HepG2 (cell line): ENCODE measurements around the gene CA4. TPM values are rescaled to one million over a fixed set of nuclear protein-coding genes. Genes with fewer than 3 reads are reported as not detected.
"Not testable (repeated sequence)": the region's sequence is repeated elsewhere in the genome, so short reads cannot be mapped to it uniquely, and the experiment has no call there.

Experiments
- ATAC-seq: fragments of 200-7000 bp; cut with Tn5 transposase; 3 replicates; pipeline ENCODE4 v1.9.1; 2020; ENCODE audit warnings: mild to moderate bottlenecking, moderate library complexity
- BruUV-seq: library from RNA; stranded (reverse); fragments of 400-500 nt; replicated peaks from 2 replicates; lab custom pipeline; 2021; lab: Mats Ljungman, UMichigan
- CTCF ChIA-PET: fragments of 300-600 bp; formaldehyde crosslinking; extraction: SDS; loops from one replicate; lab custom pipeline; 2021; ENCODE audit warnings: low total read pairs, inconsistent platforms, low intra/inter-chr PET ratio; lab: Yijun Ruan, JAX
- POLR2A ChIA-PET: fragments of 350-600 bp; sonication (Branson Sonifier 250); formaldehyde crosslinking; loops from one replicate; lab custom pipeline; 2020; ENCODE audit warnings: antibody characterized with exemption, inconsistent platforms; lab: Yijun Ruan, JAX
- DNase-seq: peaks from one replicate; pipeline ENCODE4 v3.0.0-alpha.2; 2015; ENCODE audit warnings: low spot score
- FAIRE-seq: peaks from 3 replicates; lab custom pipeline; 2011; peaks lifted over from hg19 to GRCh38; lab: Jason Lieb, UNC
- H2AFZ ChIP-seq: one replicate; pipeline ENCODE4 v1.6.1; 2011; ENCODE audit warnings: low read length, inconsistent platforms
- H3K27ac ChIP-seq: fragments of 300-600 bp; 3 replicates; pipeline ENCODE4 v1.8.0; 2011; ENCODE audit warnings: mixed run types, mild to moderate bottlenecking, mixed read lengths, low read length, inconsistent platforms; ENCODE audit not compliant: insufficient read depth; ENCODE audit errors: extremely low read length
- H3K27me3 ChIP-seq, 2 experiments: fragments of 200-600 bp in 1 of 2; 2 replicates in 1 of 2; 3 replicates in 1 of 2; pipeline versions ENCODE4 v1.6.0 to v1.8.0; 2011; ENCODE audit warnings: low read length in 2 of 2, mild to moderate bottlenecking in 2 of 2, moderate library complexity in 2 of 2, inconsistent platforms in 1 of 2; ENCODE audit not compliant: insufficient read depth in 2 of 2, control insufficient read depth in 1 of 2
- H3K36me3 ChIP-seq, 2 experiments: fragments of 200-600 bp in 1 of 2; replicated peaks in 1 of 2; 2 replicates in 1 of 2; 3 replicates in 1 of 2; pipeline versions ENCODE4 v1.5.1 to v1.8.0; 2011; ENCODE audit warnings: low read length in 2 of 2, inconsistent platforms in 1 of 2; ENCODE audit not compliant: insufficient read depth in 2 of 2, control insufficient read depth in 1 of 2
- H3K4me1 ChIP-seq: 2 replicates; pipeline ENCODE4 v1.5.1; 2012; ENCODE audit warnings: low read length, inconsistent platforms; ENCODE audit not compliant: insufficient read depth
- H3K4me2 ChIP-seq: 2 replicates; pipeline ENCODE4 v1.6.0; 2011; ENCODE audit warnings: low read depth, low read length, inconsistent platforms
- H3K4me3 ChIP-seq, 3 experiments: fragments of 200-600 bp in 1 of 3; sonication (generic), shearing (Covaris generic) in 1 of 3; replicated peaks in 1 of 3; 2 replicates each; pipeline ENCODE4 v1.5.1; 2011 to 2016; ENCODE audit warnings: low read length in 3 of 3, inconsistent platforms in 2 of 3, low read depth in 2 of 3, mild to moderate bottlenecking in 2 of 3, control low read depth in 1 of 3, mixed read lengths in 1 of 3; ENCODE audit not compliant: insufficient read depth in 1 of 3
- H3K79me2 ChIP-seq: one replicate; pipeline ENCODE4 v1.6.1; 2011; ENCODE audit warnings: low read length, inconsistent platforms; ENCODE audit not compliant: insufficient read depth
- H3K9ac ChIP-seq: 2 replicates; pipeline ENCODE4 v1.6.0; 2011; ENCODE audit warnings: mild to moderate bottlenecking, low read depth, low read length, inconsistent platforms; ENCODE audit not compliant: insufficient read depth
- H3K9me3 ChIP-seq: 2 replicates; pipeline ENCODE4 v1.5.1; 2012; ENCODE audit warnings: mild to moderate bottlenecking, low read length
- H4K20me1 ChIP-seq: 2 replicates; pipeline ENCODE4 v1.6.0; 2011; ENCODE audit warnings: inconsistent platforms, mild to moderate bottlenecking, low read length, moderate library complexity; ENCODE audit not compliant: insufficient read depth
- WGBS: methylation state at CpG from one replicate; pipeline ENCODE4 v1.1.6; 2017; ENCODE audit warnings: low lambda C conversion rate; 5-methylcytosine and 5-hydroxymethylcytosine counted together
- in situ Hi-C: cut with HindIII; loops from 2 replicates; pipeline ENCODE4 v1.10.0; 2017; ENCODE audit warnings: low pct_unique_long_range_greater_than_20kb; ENCODE audit not compliant: extremely low pct_ligation_motif_present
- intact Hi-C: fragments of 100-400 bp; cut with micrococcal nuclease; formaldehyde crosslinking; loops from one replicate; pipeline ENCODE4 v1.10.0; 2022; ENCODE audit not compliant: unreplicated experiment
- polyA plus RNA-seq, 8 experiments: library from polyadenylated mRNA; depleted of rRNA in 3 of 8; stranded (reverse) in 7 of 8; unstranded in 1 of 8; fragments of >200 nt; fragmentation: Illumina TruSeq in 4 of 8; extraction: Trizol in 4 of 8; gene quantifications; 2 replicates each; pipeline versions ENCODE4 v1.2.1 to v1.2.3, GENCODE V29; 2011 to 2016; ENCODE audit warnings: low read depth in 4 of 8, missing spikeins in 1 of 8, mixed read lengths in 1 of 8; ENCODE audit not compliant: insufficient read depth in 1 of 8
- total RNA-seq, 5 experiments: library from RNA; depleted of rRNA; stranded (reverse); fragments of >200 nt; fragmentation: Illumina TruSeq; extraction: Trizol; gene quantifications; 2 replicates each; pipeline ENCODE4 v1.2.3, GENCODE V29; 2016; ENCODE audit warnings: low read depth in 1 of 5

The CA4 gene
- total and polyA plus RNA-seq, 2 of the 13 experiments (the other 11 are each of a cell fraction or from before 2014, with no cell fraction given) = not detected

DNA sequence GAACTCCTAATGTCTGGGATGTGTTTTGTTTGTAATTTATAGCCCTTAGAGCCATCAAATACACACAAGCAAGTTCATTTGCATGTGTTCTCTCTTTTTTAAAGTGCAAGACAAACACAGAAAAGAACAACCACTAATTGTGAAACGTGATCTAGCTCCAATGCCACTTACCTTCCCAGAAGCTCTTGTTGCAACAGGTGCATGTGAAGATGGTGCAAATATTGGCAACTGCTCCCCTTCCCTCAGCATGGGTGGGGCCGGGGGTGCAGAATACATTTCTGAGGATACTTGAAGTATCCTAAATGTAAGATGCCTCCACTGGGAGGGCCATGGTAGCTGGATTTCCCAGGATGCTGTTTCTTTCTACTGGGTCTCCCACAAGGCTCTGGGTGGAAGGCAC is 28.4 kb downstream of the CA4 start:
- ATAC-seq, intact Hi-C loops, DNase-seq, BruUV-seq, H3K9ac ChIP-seq, H3K27ac ChIP-seq, FAIRE-seq, H3K27me3 ChIP-seq, H3K4me3 ChIP-seq, H4K20me1 ChIP-seq, CTCF ChIA-PET, H3K79me2 ChIP-seq, H2AFZ ChIP-seq, H3K4me2 ChIP-seq, in situ Hi-C loops, POLR2A ChIA-PET, H3K9me3 ChIP-seq: not testable (repeated sequence)
- 88% methylated on average over 2 of the region's 2 CpGs for WGBS
- Histone ChIP-seq H3K36me3 (peaks cover 0 to 27% of the 10 kb centered on the region in 2 experiments), H3K4me1 (peaks cover 16% of the 10 kb centered on the region)

GRCh38 chr17:60180380-60180779 is 30.6 kb downstream of the CA4 start:
- POLR2A ChIA-PET, intact Hi-C loops, CTCF ChIA-PET, H3K4me3 ChIP-seq, H3K27ac ChIP-seq, H3K9ac ChIP-seq, H4K20me1 ChIP-seq, H3K27me3 ChIP-seq, FAIRE-seq, in situ Hi-C loops, H2AFZ ChIP-seq, H3K79me2 ChIP-seq, H3K9me3 ChIP-seq, ATAC-seq, BruUV-seq, H3K4me1 ChIP-seq, DNase-seq, H3K4me2 ChIP-seq: not testable (repeated sequence)
- H3K36me3 ChIP-seq = peaks cover 2 to 35% of the 10 kb centered on the region in 2 experiments
- 97% methylated on average over 1 of the region's 1 CpG for WGBS

- DNase-seq, BruUV-seq, H3K27me3 ChIP-seq, ATAC-seq, H3K9me3 ChIP-seq, in situ Hi-C loops, H3K27ac ChIP-seq, H3K4me2 ChIP-seq, POLR2A ChIA-PET, FAIRE-seq, H2AFZ ChIP-seq, H4K20me1 ChIP-seq, intact Hi-C loops, H3K9ac ChIP-seq, H3K4me3 ChIP-seq, H3K79me2 ChIP-seq, H3K4me1 ChIP-seq, CTCF ChIA-PET: not testable (repeated sequence)
- WGBS = 96% methylated on average over 1 of the region's 1 CpG
- peaks cover 11 to 49% of the 10 kb centered on the region in 2 experiments for H3K36me3 ChIP-seq
Measured at GRCh38 chr17:60186372-60186771, 36.6 kb downstream of the CA4 start.

DNA sequence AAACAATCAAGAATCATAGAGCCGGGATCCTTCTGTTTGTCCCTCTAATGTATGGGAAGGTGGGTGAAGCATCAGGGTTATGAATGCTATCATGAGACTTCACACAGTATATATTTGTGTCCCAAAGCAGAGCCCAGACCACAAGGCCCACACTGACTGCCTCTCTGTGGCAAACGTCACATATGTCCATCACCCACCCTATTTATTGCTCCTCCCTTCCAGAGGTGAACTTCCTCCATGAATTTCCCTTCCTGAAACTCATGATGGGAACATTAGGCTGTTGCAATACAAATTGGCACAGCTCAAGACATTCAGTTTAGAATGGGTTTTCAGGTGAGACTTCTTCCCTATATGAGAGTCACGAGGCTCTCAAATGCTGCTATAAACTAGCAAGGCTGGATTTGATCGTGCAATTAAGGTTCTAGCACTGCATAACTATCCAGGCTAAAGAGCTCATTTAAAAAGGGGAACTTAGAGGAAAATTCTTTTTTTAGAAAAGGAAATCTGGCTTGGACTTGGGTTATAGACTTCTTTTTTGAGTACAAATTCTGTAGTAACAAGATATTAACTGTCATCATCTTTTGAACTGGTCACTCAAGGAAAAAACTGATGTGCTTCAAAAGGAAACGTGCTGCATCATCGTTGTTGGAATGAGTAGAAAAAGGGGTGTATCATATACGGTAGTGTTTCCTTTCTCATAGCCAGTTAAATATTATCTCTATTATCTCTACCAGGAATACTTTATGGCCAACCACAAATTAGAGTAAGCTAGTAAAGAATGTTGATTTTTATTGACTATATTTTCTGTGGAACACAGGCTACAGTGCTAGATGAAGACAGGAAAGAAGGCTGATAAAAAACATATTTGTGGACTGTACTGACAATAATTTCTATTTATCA is 37.3 kb downstream of the CA4 start:
- H2AFZ ChIP-seq, in situ Hi-C loops, H4K20me1 ChIP-seq, CTCF ChIA-PET, DNase-seq, H3K27ac ChIP-seq, FAIRE-seq, H3K4me3 ChIP-seq, H3K27me3 ChIP-seq, H3K9ac ChIP-seq, ATAC-seq, intact Hi-C loops, H3K4me1 ChIP-seq, H3K9me3 ChIP-seq, H3K4me2 ChIP-seq, POLR2A ChIA-PET, H3K79me2 ChIP-seq, BruUV-seq: not testable (repeated sequence)
- WGBS = 93% methylated on average over 7 of the region's 7 CpGs
- peaks cover 12 to 51% of the 10 kb centered on the region in 2 experiments for H3K36me3 ChIP-seq
